Measurements from ENCODE around the gene VAT1L.

VAT1L gene

DNA sequence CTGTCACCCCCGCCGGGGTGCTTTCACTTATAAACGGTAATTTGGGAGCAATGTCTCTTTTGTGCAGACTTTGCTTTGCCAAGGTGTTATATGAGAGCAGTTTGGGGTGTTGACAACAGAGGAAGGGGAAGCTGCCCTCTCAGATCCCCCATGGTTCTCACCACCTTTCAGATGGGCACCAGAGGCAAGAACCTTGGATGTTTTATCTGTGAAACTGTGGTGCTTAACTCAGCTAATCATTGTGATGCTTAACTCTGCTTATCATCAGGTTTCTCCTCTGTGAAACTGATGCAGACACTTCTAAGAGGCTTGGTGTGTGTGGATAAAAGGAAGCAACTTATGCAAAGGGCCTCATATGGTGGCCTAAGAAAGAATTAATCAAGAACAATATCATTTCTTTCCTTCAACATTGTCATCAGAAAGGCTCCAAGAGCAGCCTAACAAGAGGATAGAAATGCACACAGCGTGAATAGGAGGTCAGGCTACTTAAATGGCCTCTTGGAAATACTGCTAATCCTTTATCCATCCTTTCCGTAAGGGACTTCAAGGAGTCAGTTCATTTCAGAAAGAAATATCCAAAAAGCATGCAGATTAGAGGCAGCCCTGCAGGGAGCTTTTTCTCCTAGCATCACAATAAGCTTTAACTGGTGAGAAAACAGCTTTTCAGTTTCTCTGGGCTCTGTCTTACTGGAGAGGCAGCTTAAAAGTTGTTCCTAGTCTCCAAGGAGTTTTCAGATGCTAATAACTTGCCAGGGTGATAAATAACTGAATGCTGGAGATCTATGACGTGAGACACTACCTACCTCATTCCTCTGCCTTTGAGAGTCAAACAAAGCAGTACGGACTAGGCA lies 178.9 kb downstream of the VAT1L start:
- H3K27ac ChIP-seq (ENCODE audit: low read length): peak overlapping the region; percentile 85

GRCh38 chr16:77969861-77970260 lies 181.5 kb downstream of the VAT1L start:
- no peak overlapping the region for H3K27ac ChIP-seq (ENCODE audit: low read length)
- no peak for DNase-seq (ENCODE audit: low read depth, low spot score)
- H3K4me1 ChIP-seq (ENCODE audit: control insufficient read depth, insufficient read depth, low read length): peaks cover 9% of the 10 kb centered on the region; the same call in 1 of the 2 replicates
- no peaks in the 10 kb centered on the region for H3K36me3 ChIP-seq (ENCODE audit: control insufficient read depth, insufficient read depth, low read length)
- H3K9me3 ChIP-seq (ENCODE audit: control insufficient read depth, insufficient read depth, low read length): no peaks in the 10 kb centered on the region
- H3K4me3 ChIP-seq (ENCODE audit: low read length): no peak overlapping the region
- WGBS (ENCODE audit: insufficient coverage, insufficient read length): no CpG with 5 or more reads among the region's 6 CpGs
- H3K27me3 ChIP-seq (ENCODE audit: control insufficient read depth, insufficient read depth, low read length): no peaks in the 10 kb centered on the region

More for the DNA sequence above, 178.9 kb downstream of the VAT1L start:
- Histone ChIP-seq H3K27me3 (ENCODE audit: control insufficient read depth, insufficient read depth, low read length) (no peaks in the 10 kb centered on the region), H3K4me1 (ENCODE audit: control insufficient read depth, insufficient read depth, low read length) (peaks cover 11% of the 10 kb centered on the region), H3K4me3 (ENCODE audit: low read length) (no peak overlapping the region), H3K9me3 (ENCODE audit: control insufficient read depth, insufficient read depth, low read length) (no peaks in the 10 kb centered on the region), H3K36me3 (ENCODE audit: control insufficient read depth, insufficient read depth, low read length) (no peaks in the 10 kb centered on the region)
- WGBS (ENCODE audit: insufficient coverage, insufficient read length): no CpG with 5 or more reads among the region's 7 CpGs
- DNase-seq (ENCODE audit: low read depth, low spot score): peak; percentile 83

- H3K27ac ChIP-seq (ENCODE audit: low read length): no peak overlapping the region
- no peak overlapping the region for H3K4me3 ChIP-seq (ENCODE audit: low read length)
- peaks cover 9% of the 10 kb centered on the region; the same call in 1 of the 2 replicates for H3K4me1 ChIP-seq (ENCODE audit: control insufficient read depth, insufficient read depth, low read length)
- H3K27me3 ChIP-seq (ENCODE audit: control insufficient read depth, insufficient read depth, low read length): no peaks in the 10 kb centered on the region
- DNase-seq (ENCODE audit: low read depth, low spot score): no peak
- no peaks in the 10 kb centered on the region for H3K9me3 ChIP-seq (ENCODE audit: control insufficient read depth, insufficient read depth, low read length)
- H3K36me3 ChIP-seq (ENCODE audit: control insufficient read depth, insufficient read depth, low read length): no peaks in the 10 kb centered on the region
Observed at GRCh38 chr16:77970371-77970770, 182.0 kb downstream of the VAT1L start.

DNA sequence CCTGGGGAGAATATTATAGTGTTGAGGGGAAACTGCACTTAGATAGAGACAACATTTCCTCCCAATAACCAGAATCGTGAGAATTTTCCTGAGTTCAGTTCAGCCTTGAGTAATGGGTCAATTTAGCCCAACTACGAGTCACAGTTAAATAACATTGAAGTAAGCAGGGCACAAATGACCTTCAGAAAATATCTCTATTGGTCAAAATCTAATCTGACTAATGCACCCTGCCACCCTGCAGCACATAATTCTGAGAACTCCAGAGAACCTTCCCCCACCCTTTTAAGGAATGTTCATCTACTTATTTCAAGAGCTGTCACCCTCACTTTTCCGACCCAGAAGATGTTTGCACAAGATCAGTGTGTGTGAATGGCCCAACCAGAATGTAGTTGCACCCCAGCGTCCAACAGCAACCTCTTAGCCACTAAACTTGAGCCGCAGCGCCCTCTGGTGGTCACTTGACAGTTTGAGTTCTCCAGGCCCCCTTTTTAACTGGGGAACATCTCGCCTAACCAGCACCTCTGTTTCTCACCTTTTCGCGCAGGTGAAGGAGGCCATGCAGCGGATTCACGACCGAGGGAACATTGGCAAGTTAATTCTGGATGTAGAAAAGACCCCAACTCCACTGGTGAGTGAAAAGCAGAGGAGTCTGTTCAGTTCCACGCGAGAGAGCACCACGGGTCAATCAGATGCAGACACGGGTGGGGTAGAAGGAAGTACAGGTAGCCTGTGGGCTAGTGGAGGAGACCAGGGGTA lies 183.1 kb downstream of the VAT1L start:
- Histone ChIP-seq H3K9me3 (ENCODE audit: control insufficient read depth, insufficient read depth, low read length) (no peaks in the 10 kb centered on the region), H3K4me3 (ENCODE audit: low read length) (no peak overlapping the region), H3K36me3 (ENCODE audit: control insufficient read depth, insufficient read depth, low read length) (no peaks in the 10 kb centered on the region), H3K27ac (ENCODE audit: low read length) (no peak overlapping the region), H3K4me1 (ENCODE audit: control insufficient read depth, insufficient read depth, low read length) (peaks cover 4% of the 10 kb centered on the region; the same call in 1 of the 2 replicates), H3K27me3 (ENCODE audit: control insufficient read depth, insufficient read depth, low read length) (no peaks in the 10 kb centered on the region)
- no CpG with 5 or more reads among the region's 16 CpGs for WGBS (ENCODE audit: insufficient coverage, insufficient read length)
- peak; percentile 97 for DNase-seq (ENCODE audit: low read depth, low spot score)

GRCh38 chr16:77972062-77972392 lies 183.7 kb downstream of the VAT1L start:
- no CpG with 5 or more reads among the region's 1 CpG for WGBS (ENCODE audit: insufficient coverage, insufficient read length)
- no peaks in the 10 kb centered on the region for H3K9me3 ChIP-seq (ENCODE audit: control insufficient read depth, insufficient read depth, low read length)
- no peak for DNase-seq (ENCODE audit: low read depth, low spot score)
- no peak overlapping the region for H3K4me3 ChIP-seq (ENCODE audit: low read length)
- no peak overlapping the region for H3K27ac ChIP-seq (ENCODE audit: low read length)
- H3K27me3 ChIP-seq (ENCODE audit: control insufficient read depth, insufficient read depth, low read length): no peaks in the 10 kb centered on the region
- no peaks in the 10 kb centered on the region for H3K36me3 ChIP-seq (ENCODE audit: control insufficient read depth, insufficient read depth, low read length)
- peaks cover 2% of the 10 kb centered on the region; the same call in 1 of the 2 replicates for H3K4me1 ChIP-seq (ENCODE audit: control insufficient read depth, insufficient read depth, low read length)

DNA sequence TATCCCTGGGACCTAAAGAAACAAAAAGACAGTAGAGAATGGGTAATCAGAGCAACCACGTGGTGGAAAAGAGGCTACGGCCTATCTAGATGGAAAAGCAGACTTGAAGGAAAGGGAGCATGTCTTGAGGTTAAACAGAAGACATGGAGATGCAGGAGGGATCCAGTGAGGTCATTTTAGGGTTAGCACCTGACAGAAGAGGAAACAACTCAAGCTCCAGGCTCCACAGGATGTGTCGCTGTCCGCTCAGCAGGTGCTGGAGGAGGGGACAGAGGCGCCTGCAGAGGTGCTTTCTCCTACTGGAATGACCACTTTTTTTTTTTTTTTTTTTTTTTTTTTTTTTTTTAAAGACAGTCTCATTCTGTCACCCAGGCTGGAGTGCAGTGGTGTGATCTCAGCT lies 186.5 kb downstream of the VAT1L start:
- Histone ChIP-seq H3K4me3 (ENCODE audit: low read length) (no peak overlapping the region), H3K27me3 (ENCODE audit: control insufficient read depth, insufficient read depth, low read length) (no peaks in the 10 kb centered on the region), H3K9me3 (ENCODE audit: control insufficient read depth, insufficient read depth, low read length) (no peaks in the 10 kb centered on the region), H3K36me3 (ENCODE audit: control insufficient read depth, insufficient read depth, low read length) (no peaks in the 10 kb centered on the region), H3K27ac (ENCODE audit: low read length) (no peak overlapping the region), H3K4me1 (ENCODE audit: control insufficient read depth, insufficient read depth, low read length) (peaks cover 4% of the 10 kb centered on the region; the same call in 1 of the 2 replicates)
- DNase-seq (ENCODE audit: low read depth, low spot score): no peak
- no CpG with 5 or more reads among the region's 5 CpGs for WGBS (ENCODE audit: insufficient coverage, insufficient read length)

GRCh38 chr16:77975942-77976341 lies 187.6 kb downstream of the VAT1L start:
- Histone ChIP-seq H3K9me3 (ENCODE audit: control insufficient read depth, insufficient read depth, low read length) (no peaks in the 10 kb centered on the region), H3K27ac (ENCODE audit: low read length) (no peak overlapping the region), H3K27me3 (ENCODE audit: control insufficient read depth, insufficient read depth, low read length) (no peaks in the 10 kb centered on the region), H3K4me3 (ENCODE audit: low read length) (no peak overlapping the region), H3K4me1 (ENCODE audit: control insufficient read depth, insufficient read depth, low read length) (peaks cover 4% of the 10 kb centered on the region; the same call in 1 of the 2 replicates), H3K36me3 (ENCODE audit: control insufficient read depth, insufficient read depth, low read length) (no peaks in the 10 kb centered on the region)
- no CpG with 5 or more reads among the region's 3 CpGs for WGBS (ENCODE audit: insufficient coverage, insufficient read length)
- no peak for DNase-seq (ENCODE audit: low read depth, low spot score)

DNA sequence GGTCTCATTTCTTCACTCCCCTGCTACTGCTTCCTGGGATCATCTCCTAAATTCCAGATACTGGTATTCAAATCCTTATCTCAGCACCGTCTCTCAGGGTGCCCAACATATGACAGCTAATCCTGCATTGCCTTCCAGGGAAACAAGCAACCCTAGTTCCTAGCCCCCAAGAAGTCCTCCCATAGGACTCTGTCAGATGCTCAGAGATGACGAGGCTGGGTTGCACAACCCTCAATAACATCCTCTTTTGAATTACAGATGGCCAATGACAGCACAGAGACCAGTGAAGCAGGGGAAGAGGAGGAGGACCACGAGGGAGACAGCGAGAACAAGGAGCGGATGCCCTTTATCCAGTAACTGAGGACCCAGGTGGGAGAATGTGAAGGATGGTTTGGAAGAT lies 189.0 kb downstream of the VAT1L start:
- WGBS (ENCODE audit: insufficient coverage, insufficient read length): no CpG with 5 or more reads among the region's 5 CpGs
- H3K27me3 ChIP-seq (ENCODE audit: control insufficient read depth, insufficient read depth, low read length): no peaks in the 10 kb centered on the region
- H3K27ac ChIP-seq (ENCODE audit: low read length): no peak overlapping the region
- H3K36me3 ChIP-seq (ENCODE audit: control insufficient read depth, insufficient read depth, low read length): no peaks in the 10 kb centered on the region
- H3K9me3 ChIP-seq (ENCODE audit: control insufficient read depth, insufficient read depth, low read length): no peaks in the 10 kb centered on the region
- H3K4me1 ChIP-seq (ENCODE audit: control insufficient read depth, insufficient read depth, low read length): peaks cover 1% of the 10 kb centered on the region; the same call in 1 of the 2 replicates
- H3K4me3 ChIP-seq (ENCODE audit: low read length): no peak overlapping the region
- DNase-seq (ENCODE audit: low read depth, low spot score): no peak

DNA sequence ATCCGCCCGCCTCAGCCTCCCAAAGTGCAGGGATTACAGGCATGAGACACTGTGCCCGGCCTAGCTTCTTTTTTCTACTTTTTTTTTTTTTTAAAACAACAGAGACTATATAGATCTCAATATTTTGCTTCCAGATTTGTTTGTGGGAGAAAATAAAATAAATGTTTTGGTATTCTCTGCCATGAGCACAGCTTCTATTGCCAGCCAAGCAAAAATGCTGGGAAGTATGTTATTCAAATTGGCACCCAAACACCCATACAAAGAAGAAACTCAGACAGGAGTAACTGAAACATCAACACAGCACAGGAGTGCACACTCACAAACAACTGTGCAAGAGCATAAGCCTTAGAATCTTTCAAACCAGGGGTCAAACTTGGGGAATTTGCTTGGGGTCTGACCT lies 196.7 kb downstream of the VAT1L start:
- H3K4me3 ChIP-seq (ENCODE audit: low read length): no peak overlapping the region
- DNase-seq (ENCODE audit: low read depth, low spot score): no peak
- WGBS (ENCODE audit: insufficient coverage, insufficient read length): no CpG with 5 or more reads among the region's 3 CpGs
- no peaks in the 10 kb centered on the region for H3K27me3 ChIP-seq (ENCODE audit: control insufficient read depth, insufficient read depth, low read length)
- H3K36me3 ChIP-seq (ENCODE audit: control insufficient read depth, insufficient read depth, low read length): no peaks in the 10 kb centered on the region
- no peaks in the 10 kb centered on the region for H3K4me1 ChIP-seq (ENCODE audit: control insufficient read depth, insufficient read depth, low read length)
- H3K27ac ChIP-seq (ENCODE audit: low read length): no peak overlapping the region
- H3K9me3 ChIP-seq (ENCODE audit: control insufficient read depth, insufficient read depth, low read length): no peaks in the 10 kb centered on the region

DNA sequence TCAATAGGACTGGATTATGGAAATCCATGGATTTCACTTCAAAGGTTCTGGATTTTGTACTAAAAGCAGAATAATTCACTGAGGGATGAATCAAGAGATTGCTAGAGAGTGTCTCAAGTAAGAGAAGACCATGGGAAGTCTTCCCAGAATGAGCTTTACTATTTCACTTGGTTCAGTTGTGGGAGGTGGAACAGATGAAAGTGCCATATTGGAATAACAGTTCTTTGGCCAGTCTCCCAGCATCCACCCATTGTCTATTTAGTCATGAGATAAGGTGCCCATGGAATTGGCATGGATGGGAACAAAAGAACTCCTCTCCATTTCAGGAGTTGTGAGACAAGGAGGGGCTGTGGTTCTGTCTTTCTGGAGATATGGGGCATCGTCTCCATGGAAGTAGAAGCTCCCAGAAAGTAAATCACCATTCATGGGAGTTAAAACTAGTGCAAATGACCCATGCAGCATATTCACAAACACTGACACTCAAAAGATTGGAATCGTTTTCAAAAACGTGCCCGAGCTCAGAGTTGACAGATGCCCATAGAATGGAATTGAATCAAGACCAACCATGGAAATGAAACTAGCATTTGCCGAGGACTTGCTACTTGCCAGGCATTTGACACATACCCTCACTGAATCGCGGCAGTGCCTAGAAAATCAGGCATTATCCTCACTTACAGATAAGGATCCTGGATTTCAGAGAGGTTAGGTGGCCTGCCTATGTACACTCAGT lies 197.8 kb downstream of the VAT1L start:
- Histone ChIP-seq H3K4me1 (ENCODE audit: control insufficient read depth, insufficient read depth, low read length) (no peaks in the 10 kb centered on the region), H3K27ac (ENCODE audit: low read length) (no peak overlapping the region), H3K9me3 (ENCODE audit: control insufficient read depth, insufficient read depth, low read length) (no peaks in the 10 kb centered on the region; the same call in 1 of the 2 replicates), H3K27me3 (ENCODE audit: control insufficient read depth, insufficient read depth, low read length) (no peaks in the 10 kb centered on the region), H3K4me3 (ENCODE audit: low read length) (no peak overlapping the region), H3K36me3 (ENCODE audit: control insufficient read depth, insufficient read depth, low read length) (no peaks in the 10 kb centered on the region)
- no peak for DNase-seq (ENCODE audit: low read depth, low spot score)
- no CpG with 5 or more reads among the region's 7 CpGs for WGBS (ENCODE audit: insufficient coverage, insufficient read length)
